ENCODE data around the gene RUNX2.

Gene RUNX2

GRCh38 chr6:45681860-45682511 lies 353.9 kb downstream of the RUNX2 start:
- Histone ChIP-seq H3K27ac (ENCODE audit: insufficient read depth, low read length, poor library complexity, severe bottlenecking) (no peak overlapping the region), H3K4me3 (ENCODE audit: insufficient read depth, low read depth, low read length, poor library complexity, severe bottlenecking) (no peak overlapping the region)
- DNase-seq = no peak

GRCh38 chr6:45684476-45684875 lies 356.3 kb downstream of the RUNX2 start:
- H3K27ac ChIP-seq (ENCODE audit: insufficient read depth, low read length, poor library complexity, severe bottlenecking) = no peak overlapping the region
- H3K9me3 ChIP-seq (ENCODE audit: control insufficient read depth, low read length) = no peaks in the 10 kb centered on the region
- H3K36me3 ChIP-seq (ENCODE audit: control insufficient read depth, insufficient read depth, low read length) = no peaks in the 10 kb centered on the region
- no peak overlapping the region for H3K4me3 ChIP-seq (ENCODE audit: insufficient read depth, low read depth, low read length, poor library complexity, severe bottlenecking)
- DNase-seq = no peak
- no peaks in the 10 kb centered on the region for H3K27me3 ChIP-seq (replicated peaks; ENCODE audit: control insufficient read depth, insufficient read depth, low read length, poor library complexity, severe bottlenecking)
- H3K4me1 ChIP-seq (ENCODE audit: control insufficient read depth, insufficient read depth, low read length, poor library complexity, severe bottlenecking) = no peaks in the 10 kb centered on the region

More at GRCh38 chr6:45681860-45682511, 353.9 kb downstream of the RUNX2 start:
- Histone ChIP-seq H3K36me3 (ENCODE audit: control insufficient read depth, insufficient read depth, low read length) (no peaks in the 10 kb centered on the region), H3K9me3 (ENCODE audit: control insufficient read depth, low read length) (no peaks in the 10 kb centered on the region), H3K27me3 (replicated peaks; ENCODE audit: control insufficient read depth, insufficient read depth, low read length, poor library complexity, severe bottlenecking) (no peaks in the 10 kb centered on the region), H3K4me1 (ENCODE audit: control insufficient read depth, insufficient read depth, low read length, poor library complexity, severe bottlenecking) (peaks cover 10% of the 10 kb centered on the region)

DNA sequence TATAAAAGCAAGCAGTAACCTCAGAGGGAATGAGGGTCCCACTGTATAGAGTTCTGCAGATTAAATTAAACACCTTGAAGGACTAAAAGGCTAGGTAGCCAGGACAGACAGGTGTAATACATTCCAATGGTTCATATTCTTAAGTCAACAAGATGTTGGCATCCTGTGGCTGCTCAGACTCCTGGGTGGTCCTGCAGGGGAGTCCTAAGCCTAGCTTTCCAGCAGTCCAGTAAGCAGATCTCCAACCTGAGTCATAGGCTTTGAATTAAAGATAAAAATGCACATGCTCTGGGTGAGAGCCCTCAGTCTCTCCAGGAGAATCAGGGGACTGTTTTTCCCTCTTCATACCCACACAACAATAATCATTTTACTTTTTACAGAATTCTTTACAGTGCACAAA lies 356.9 kb downstream of the RUNX2 start:
- no peak for DNase-seq
- no peaks in the 10 kb centered on the region for H3K9me3 ChIP-seq (ENCODE audit: control insufficient read depth, low read length)
- H3K4me3 ChIP-seq (ENCODE audit: insufficient read depth, low read depth, low read length, poor library complexity, severe bottlenecking) = no peak overlapping the region
- H3K36me3 ChIP-seq (ENCODE audit: control insufficient read depth, insufficient read depth, low read length) = no peaks in the 10 kb centered on the region
- no peaks in the 10 kb centered on the region for H3K4me1 ChIP-seq (ENCODE audit: control insufficient read depth, insufficient read depth, low read length, poor library complexity, severe bottlenecking)
- H3K27me3 ChIP-seq (replicated peaks; ENCODE audit: control insufficient read depth, insufficient read depth, low read length, poor library complexity, severe bottlenecking) = no peaks in the 10 kb centered on the region
- H3K27ac ChIP-seq (ENCODE audit: insufficient read depth, low read length, poor library complexity, severe bottlenecking) = no peak overlapping the region

DNA sequence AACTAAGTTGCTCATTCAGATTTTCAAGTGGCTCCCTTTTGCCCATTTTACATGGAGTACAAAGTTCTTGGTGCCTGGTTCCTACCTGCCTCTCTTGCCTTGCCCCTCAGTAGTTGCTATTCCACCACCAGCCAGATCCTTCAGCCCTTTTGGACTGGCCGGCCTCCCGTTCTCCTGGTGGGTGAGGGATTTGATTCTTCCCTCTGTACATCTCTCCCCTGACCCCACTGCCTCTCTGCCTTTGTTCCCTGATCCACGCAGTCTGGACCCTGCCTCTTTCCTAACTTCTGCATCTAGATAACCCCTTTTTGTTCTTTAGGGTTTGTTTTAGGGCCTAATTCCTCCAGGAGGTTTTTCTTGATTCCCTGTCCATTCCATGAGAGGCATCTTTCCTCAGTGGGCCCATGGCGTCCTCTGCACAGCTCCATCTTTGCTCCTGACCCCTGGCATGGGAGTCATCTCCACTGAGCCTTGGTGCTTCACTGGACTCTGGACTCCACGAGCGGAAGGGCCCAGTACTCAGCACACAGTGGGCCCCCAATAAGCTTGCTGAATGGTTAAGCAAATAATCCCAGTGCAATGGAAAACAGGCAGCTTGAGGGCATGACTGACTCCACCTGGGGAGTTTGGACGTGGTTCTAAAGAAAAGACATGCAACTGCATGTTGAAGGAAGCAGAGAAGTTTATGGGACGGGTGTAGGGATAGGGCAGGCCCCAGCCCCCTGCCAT lies 358.9 kb downstream of the RUNX2 start:
- Histone ChIP-seq H3K27ac (ENCODE audit: insufficient read depth, low read length, poor library complexity, severe bottlenecking) (no peak overlapping the region), H3K4me3 (ENCODE audit: insufficient read depth, low read depth, low read length, poor library complexity, severe bottlenecking) (no peak overlapping the region), H3K27me3 (replicated peaks; ENCODE audit: control insufficient read depth, insufficient read depth, low read length, poor library complexity, severe bottlenecking) (no peaks in the 10 kb centered on the region), H3K4me1 (ENCODE audit: control insufficient read depth, insufficient read depth, low read length, poor library complexity, severe bottlenecking) (no peaks in the 10 kb centered on the region), H3K36me3 (ENCODE audit: control insufficient read depth, insufficient read depth, low read length) (no peaks in the 10 kb centered on the region), H3K9me3 (ENCODE audit: control insufficient read depth, low read length) (no peaks in the 10 kb centered on the region)
- DNase-seq = no peak

- Histone ChIP-seq H3K9me3 (ENCODE audit: control insufficient read depth, low read length) (no peaks in the 10 kb centered on the region), H3K4me1 (ENCODE audit: control insufficient read depth, insufficient read depth, low read length, poor library complexity, severe bottlenecking) (no peaks in the 10 kb centered on the region), H3K27ac (ENCODE audit: insufficient read depth, low read length, poor library complexity, severe bottlenecking) (no peak overlapping the region), H3K4me3 (ENCODE audit: insufficient read depth, low read depth, low read length, poor library complexity, severe bottlenecking) (no peak overlapping the region), H3K27me3 (replicated peaks; ENCODE audit: control insufficient read depth, insufficient read depth, low read length, poor library complexity, severe bottlenecking) (no peaks in the 10 kb centered on the region), H3K36me3 (ENCODE audit: control insufficient read depth, insufficient read depth, low read length) (no peaks in the 10 kb centered on the region)
- DNase-seq = no peak
Measured at GRCh38 chr6:45687570-45687969, 359.4 kb downstream of the RUNX2 start.

DNA sequence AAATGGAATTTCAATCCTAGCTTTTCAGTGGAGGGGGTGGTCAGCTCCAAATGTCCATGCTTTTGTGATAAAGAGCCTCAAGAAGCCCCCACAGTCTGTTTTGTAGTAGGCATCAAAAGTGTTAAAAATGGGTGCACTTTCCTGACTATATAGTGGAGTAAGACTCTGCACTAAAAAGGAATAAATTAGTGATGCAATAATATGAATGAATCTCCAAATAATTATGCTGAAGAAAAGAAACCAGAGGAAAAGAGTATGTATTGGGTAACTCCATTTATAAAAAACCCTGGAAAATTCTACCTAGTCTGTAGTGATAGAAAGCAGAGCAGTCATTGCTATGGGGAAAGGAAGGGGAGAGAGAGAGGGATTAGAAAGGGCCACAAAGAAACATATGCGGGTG lies 360.1 kb downstream of the RUNX2 start:
- Histone ChIP-seq H3K4me1 (ENCODE audit: control insufficient read depth, insufficient read depth, low read length, poor library complexity, severe bottlenecking) (no peaks in the 10 kb centered on the region), H3K27me3 (replicated peaks; ENCODE audit: control insufficient read depth, insufficient read depth, low read length, poor library complexity, severe bottlenecking) (no peaks in the 10 kb centered on the region), H3K27ac (ENCODE audit: insufficient read depth, low read length, poor library complexity, severe bottlenecking) (no peak overlapping the region), H3K36me3 (ENCODE audit: control insufficient read depth, insufficient read depth, low read length) (no peaks in the 10 kb centered on the region), H3K9me3 (ENCODE audit: control insufficient read depth, low read length) (no peaks in the 10 kb centered on the region), H3K4me3 (ENCODE audit: insufficient read depth, low read depth, low read length, poor library complexity, severe bottlenecking) (no peak overlapping the region)
- DNase-seq = no peak

DNA sequence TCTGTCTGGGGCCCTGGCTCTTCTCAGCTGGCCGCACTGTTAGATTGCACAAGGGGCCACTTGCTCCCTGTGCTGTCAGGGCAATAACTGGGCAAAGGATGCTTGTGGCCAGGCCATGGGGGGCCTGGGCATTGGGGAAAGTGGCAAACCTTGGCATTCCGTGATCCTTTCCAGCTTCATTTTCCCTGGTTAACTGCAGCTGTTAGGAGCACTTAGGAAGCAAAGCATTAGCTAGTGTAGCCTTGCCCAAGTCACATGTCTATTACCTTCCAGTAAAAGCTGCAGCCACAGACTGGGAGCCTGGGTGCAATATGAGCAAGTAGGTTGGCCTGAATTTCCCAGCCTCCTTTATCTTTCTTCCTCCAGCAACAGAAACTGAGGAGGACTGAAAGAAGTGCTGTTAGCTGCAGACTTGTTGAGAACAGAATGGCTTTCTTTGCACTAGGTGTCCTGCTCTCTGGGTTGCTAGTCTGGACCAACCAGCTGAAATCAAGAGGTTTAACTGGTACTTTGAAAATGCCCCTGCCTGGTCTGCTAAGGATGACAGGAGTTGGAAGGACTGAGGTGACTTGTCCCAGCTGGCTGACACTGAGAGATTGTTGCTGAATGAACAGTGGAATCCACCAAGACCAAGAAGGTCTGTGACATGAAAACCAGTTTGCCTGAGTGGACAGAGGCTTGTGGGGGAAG lies 361.9 kb downstream of the RUNX2 start:
- no peaks in the 10 kb centered on the region for H3K27me3 ChIP-seq (replicated peaks; ENCODE audit: control insufficient read depth, insufficient read depth, low read length, poor library complexity, severe bottlenecking)
- H3K27ac ChIP-seq (ENCODE audit: insufficient read depth, low read length, poor library complexity, severe bottlenecking) = no peak overlapping the region
- DNase-seq = no peak
- H3K36me3 ChIP-seq (ENCODE audit: control insufficient read depth, insufficient read depth, low read length) = no peaks in the 10 kb centered on the region
- no peaks in the 10 kb centered on the region for H3K9me3 ChIP-seq (ENCODE audit: control insufficient read depth, low read length)
- H3K4me3 ChIP-seq (ENCODE audit: insufficient read depth, low read depth, low read length, poor library complexity, severe bottlenecking) = no peak overlapping the region
- H3K4me1 ChIP-seq (ENCODE audit: control insufficient read depth, insufficient read depth, low read length, poor library complexity, severe bottlenecking) = no peaks in the 10 kb centered on the region

DNA sequence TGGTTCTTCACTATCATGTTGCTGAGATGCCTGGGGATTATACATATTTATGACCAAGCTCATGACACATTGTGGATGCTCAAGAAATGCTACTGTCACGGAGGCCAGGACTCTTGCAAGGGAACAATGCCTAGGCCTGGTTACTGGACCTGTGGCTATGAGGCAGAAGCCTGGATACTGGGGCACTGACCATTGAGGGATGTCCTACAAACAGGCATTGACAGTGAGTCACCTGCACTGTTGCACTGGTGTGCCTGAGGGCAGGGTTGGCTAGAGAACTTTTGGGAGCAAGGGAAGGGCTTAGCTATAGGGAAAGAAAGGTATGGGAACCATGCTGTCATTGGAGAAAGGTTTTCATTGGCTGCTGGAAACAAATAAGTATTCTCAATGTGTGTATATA lies 362.7 kb downstream of the RUNX2 start:
- Histone ChIP-seq H3K27me3 (replicated peaks; ENCODE audit: control insufficient read depth, insufficient read depth, low read length, poor library complexity, severe bottlenecking) (no peaks in the 10 kb centered on the region), H3K36me3 (ENCODE audit: control insufficient read depth, insufficient read depth, low read length) (no peaks in the 10 kb centered on the region), H3K27ac (ENCODE audit: insufficient read depth, low read length, poor library complexity, severe bottlenecking) (no peak overlapping the region), H3K4me1 (ENCODE audit: control insufficient read depth, insufficient read depth, low read length, poor library complexity, severe bottlenecking) (no peaks in the 10 kb centered on the region), H3K4me3 (ENCODE audit: insufficient read depth, low read depth, low read length, poor library complexity, severe bottlenecking) (no peak overlapping the region), H3K9me3 (ENCODE audit: control insufficient read depth, low read length) (no peaks in the 10 kb centered on the region)
- no peak for DNase-seq

DNA sequence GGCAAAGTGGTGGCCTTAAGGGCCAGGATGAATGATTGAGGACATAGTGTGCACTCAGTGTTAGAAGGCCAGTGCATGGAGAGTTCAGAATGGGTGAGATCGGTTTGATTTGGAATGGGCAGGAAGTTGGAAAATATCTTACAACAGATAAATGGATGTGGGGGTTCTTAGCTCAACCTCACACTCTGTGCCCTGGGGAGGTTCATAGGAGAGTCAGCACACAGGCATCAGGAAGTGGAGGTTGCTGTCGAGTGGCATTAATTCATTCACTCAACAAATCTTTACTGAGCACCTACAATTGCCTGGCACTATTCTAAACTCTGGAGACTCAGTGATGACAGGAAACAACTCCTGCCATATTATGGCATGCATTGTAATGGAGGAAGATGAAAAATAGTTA lies 363.3 kb downstream of the RUNX2 start:
- Histone ChIP-seq H3K9me3 (ENCODE audit: control insufficient read depth, low read length) (no peaks in the 10 kb centered on the region), H3K27ac (ENCODE audit: insufficient read depth, low read length, poor library complexity, severe bottlenecking) (no peak overlapping the region), H3K4me3 (ENCODE audit: insufficient read depth, low read depth, low read length, poor library complexity, severe bottlenecking) (no peak overlapping the region), H3K27me3 (replicated peaks; ENCODE audit: control insufficient read depth, insufficient read depth, low read length, poor library complexity, severe bottlenecking) (no peaks in the 10 kb centered on the region), H3K36me3 (ENCODE audit: control insufficient read depth, insufficient read depth, low read length) (no peaks in the 10 kb centered on the region), H3K4me1 (ENCODE audit: control insufficient read depth, insufficient read depth, low read length, poor library complexity, severe bottlenecking) (no peaks in the 10 kb centered on the region)
- DNase-seq = no peak

DNA sequence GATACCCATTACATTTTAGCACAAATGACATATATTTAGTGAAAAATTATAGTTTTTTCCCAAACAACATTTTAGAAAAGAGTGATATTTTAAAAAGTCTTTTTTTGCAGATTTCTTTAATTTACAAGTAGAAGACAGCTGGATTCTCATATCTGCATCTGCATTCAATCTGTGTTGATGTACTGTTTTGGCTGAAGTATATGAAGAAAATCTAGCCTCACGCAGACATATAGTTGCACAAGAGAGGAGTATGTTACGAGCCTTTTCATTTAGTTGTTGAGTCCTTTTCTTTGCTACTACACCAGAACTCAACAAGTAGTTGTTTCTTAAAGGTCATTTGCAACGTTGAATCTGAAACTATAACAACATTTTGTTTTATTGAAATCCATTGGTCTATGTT lies 363.9 kb downstream of the RUNX2 start:
- Histone ChIP-seq H3K4me1 (ENCODE audit: control insufficient read depth, insufficient read depth, low read length, poor library complexity, severe bottlenecking) (no peaks in the 10 kb centered on the region), H3K27me3 (replicated peaks; ENCODE audit: control insufficient read depth, insufficient read depth, low read length, poor library complexity, severe bottlenecking) (no peaks in the 10 kb centered on the region), H3K9me3 (ENCODE audit: control insufficient read depth, low read length) (no peaks in the 10 kb centered on the region), H3K36me3 (ENCODE audit: control insufficient read depth, insufficient read depth, low read length) (no peaks in the 10 kb centered on the region), H3K4me3 (ENCODE audit: insufficient read depth, low read depth, low read length, poor library complexity, severe bottlenecking) (no peak overlapping the region), H3K27ac (ENCODE audit: insufficient read depth, low read length, poor library complexity, severe bottlenecking) (no peak overlapping the region)
- no peak for DNase-seq
